Astrocyte of the spinal cord (primary cell): Measurements from ENCODE around the gene WDR17.

ENCODE experiments used
- DNase-seq: peaks from one replicate; pipeline ENCODE4 v3.0.0; 2011; ENCODE audit warnings: low read depth, low spot score
- H3K4me3 ChIP-seq: 2 replicates; pipeline ENCODE4 v1.5.1; 2011; ENCODE audit warnings: low read depth, mild to moderate bottlenecking, low read length, moderate library complexity
- CTCF ChIP-seq: IDR thresholded peaks from 2 replicates; pipeline ENCODE4 v1.5.1; 2012; ENCODE audit warnings: low read depth, mild to moderate bottlenecking, low read length, inconsistent platforms
- in situ Hi-C: cut with HindIII; loops from 2 replicates; pipeline ENCODE4 v1.10.0; 2017; ENCODE audit warnings: low sequenced_read_pairs

Gene WDR17

GRCh38 chr4:176142253-176142652 lies 76.6 kb downstream of the WDR17 start:
- no peak for DNase-seq
- TF ChIP-seq CTCF, result no peak
- in situ Hi-C loops, result no loop called here
- no peak overlapping the region for H3K4me3 ChIP-seq

- no peak for DNase-seq
- H3K4me3 ChIP-seq, result no peak overlapping the region
- in situ Hi-C loops, result no loop called here
- no peak for TF ChIP-seq CTCF
These were observed 84.2 kb downstream of the WDR17 start for GRCh38 chr4:176149680-176150355.

- peak; percentile 52 for DNase-seq
- H3K4me3 ChIP-seq, result no peak overlapping the region
- TF ChIP-seq CTCF, result peak; percentile 34
- in situ Hi-C loops, result no loop called here
These were observed 84.7 kb downstream of the WDR17 start for GRCh38 chr4:176150356-176150682.

DNA sequence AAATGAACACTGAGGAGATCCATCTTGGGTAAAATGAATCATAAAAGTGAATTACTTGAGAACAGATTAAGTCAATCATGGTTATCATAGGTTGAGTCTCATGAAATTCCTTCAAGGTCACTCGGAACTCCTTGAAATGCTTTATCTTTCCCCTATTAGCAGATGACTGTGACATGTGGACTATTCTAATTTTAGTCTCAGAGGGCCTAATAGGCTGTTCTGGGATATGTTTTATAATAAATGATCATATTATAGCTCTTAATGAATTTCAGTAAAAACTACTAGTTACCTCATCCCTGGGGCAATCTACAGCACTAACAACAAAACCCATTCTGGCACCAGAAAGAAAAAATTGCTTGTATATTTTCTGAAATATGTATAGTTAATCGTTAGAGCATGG lies 85.1 kb downstream of the WDR17 start:
- TF ChIP-seq CTCF, result no peak
- in situ Hi-C loops, result no loop called here
- no peak for DNase-seq
- no peak overlapping the region for H3K4me3 ChIP-seq

GRCh38 chr4:176153124-176153523 lies 87.5 kb downstream of the WDR17 start:
- TF ChIP-seq CTCF, result no peak
- in situ Hi-C loops, result no loop called here
- DNase-seq, result no peak
- no peak overlapping the region for H3K4me3 ChIP-seq

DNA sequence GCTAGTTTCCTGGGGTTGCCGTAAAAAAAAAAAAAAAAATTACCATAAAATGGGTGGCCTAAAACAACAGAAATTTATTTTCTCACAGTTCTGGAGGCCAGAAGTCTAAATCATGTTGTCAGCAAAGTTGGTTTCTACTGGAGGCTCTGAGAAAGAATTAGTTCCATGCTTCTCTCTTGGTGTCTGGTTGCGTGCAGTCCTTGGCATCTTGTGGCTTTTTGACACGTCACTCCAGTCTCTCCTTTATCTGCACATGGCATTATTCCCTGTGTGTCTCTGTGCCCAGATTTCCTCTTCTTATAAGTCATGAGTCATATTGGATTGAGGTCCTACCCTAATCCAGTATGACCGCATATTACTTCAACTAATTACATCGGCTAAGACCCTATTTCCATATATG lies 91.0 kb downstream of the WDR17 start:
- in situ Hi-C loops, result no loop called here
- peak; percentile 80 for DNase-seq
- H3K4me3 ChIP-seq, result no peak overlapping the region
- no peak for TF ChIP-seq CTCF

DNA sequence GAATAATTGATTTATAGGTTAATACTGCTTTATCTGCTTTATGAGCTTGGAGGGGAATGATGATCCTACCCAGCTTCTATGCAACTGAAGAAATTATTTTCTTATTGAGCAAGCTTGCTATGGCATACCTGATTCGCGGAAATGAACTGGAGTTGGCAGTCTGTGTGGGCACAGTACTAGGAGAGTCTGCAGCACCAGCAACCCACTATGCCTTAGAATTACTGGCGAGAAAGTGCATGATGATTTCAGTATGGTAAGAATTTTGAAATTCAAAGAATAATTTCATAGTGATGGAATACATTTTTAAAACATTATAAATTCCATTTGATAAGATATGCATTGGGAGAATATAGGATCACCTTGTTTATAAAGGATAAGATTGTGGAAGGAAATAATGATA lies 97.4 kb downstream of the WDR17 start:
- no peak overlapping the region for H3K4me3 ChIP-seq
- DNase-seq, result no peak
- in situ Hi-C loops, result no loop called here
- no peak for TF ChIP-seq CTCF
